K562 (cell line): ENCODE results near the gene SOS1. TPM values are rescaled to one million over a fixed set of nuclear protein-coding genes. Genes with fewer than 3 reads are reported as not detected.

Source experiments
- ATAC-seq: fragments of 200-7000 bp; cut with Tn5 transposase; 3 replicates; pipeline ENCODE4 v1.9.1; 2020; ENCODE audit warnings: moderate library complexity
- BruUV-seq: library from RNA; stranded (reverse); fragments of 400-500 nt; replicated peaks from 2 replicates; lab custom pipeline; 2021; lab: Mats Ljungman, UMichigan
- CTCF ChIA-PET: fragments of 300-600 bp; formaldehyde crosslinking; extraction: SDS; loops from one replicate; lab custom pipeline; 2021; ENCODE audit warnings: low intra/inter-chr PET ratio; lab: Yijun Ruan, JAX
- POLR2A ChIA-PET: fragments of 300-600, 350-650 bp; sonication (Branson Sonifier 250); formaldehyde crosslinking; extraction: SDS; loops from one replicate; lab custom pipeline; 2021; ENCODE audit warnings: antibody characterized with exemption, inconsistent platforms; lab: Yijun Ruan, JAX
- DNase-seq, 4 experiments: peaks; one replicate each; pipeline versions ENCODE4 v3.0.0 to v3.0.0-alpha.2; 2011 to 2018; ENCODE audit warnings: low spot score in 3 of 4, mixed read lengths in 3 of 4; ENCODE audit errors: extremely low read depth in 1 of 4
- FAIRE-seq: peaks from 2 replicates; lab custom pipeline; 2011; peaks lifted over from hg19 to GRCh38; lab: Jason Lieb, UNC
- H2AFZ ChIP-seq: 2 replicates; pipeline ENCODE4 v1.6.0; 2011; ENCODE audit warnings: low read depth, low read length, control low read depth, inconsistent platforms
- H3K27ac ChIP-seq: fragments of 200-600 bp; 3 replicates; pipeline ENCODE4 v1.8.0; 2011; ENCODE audit warnings: low read depth, mild to moderate bottlenecking, control low read depth, inconsistent platforms, low read length, moderate library complexity, mixed read lengths; ENCODE audit errors: extremely low read depth
- H3K27me3 ChIP-seq, 2 experiments: fragments of 300-600 bp in 1 of 2; 2 replicates in 1 of 2; 3 replicates in 1 of 2; pipeline versions ENCODE4 v1.6.0 to v1.8.0; 2011; ENCODE audit warnings: inconsistent platforms in 2 of 2, low read length in 2 of 2, mild to moderate bottlenecking in 1 of 2, mixed read lengths in 1 of 2, moderate library complexity in 1 of 2; ENCODE audit not compliant: control insufficient read depth in 2 of 2, insufficient read depth in 2 of 2
- H3K36me3 ChIP-seq: fragments of 300-600 bp; 3 replicates; pipeline ENCODE4 v1.8.0; 2011; ENCODE audit warnings: mild to moderate bottlenecking, low read length, inconsistent platforms; ENCODE audit not compliant: control insufficient read depth, insufficient read depth
- H3K4me1 ChIP-seq, 2 experiments: fragments of 200-600 bp in 1 of 2; replicated peaks in 1 of 2; 2 replicates in 1 of 2; 3 replicates in 1 of 2; pipeline versions ENCODE4 v1.5.1 to v1.8.0; 2011; ENCODE audit warnings: inconsistent platforms in 2 of 2, low read length in 2 of 2, mild to moderate bottlenecking in 1 of 2, mixed read lengths in 1 of 2, moderate library complexity in 1 of 2; ENCODE audit not compliant: control insufficient read depth in 2 of 2, insufficient read depth in 2 of 2
- H3K4me2 ChIP-seq: 2 replicates; pipeline ENCODE4 v1.6.1; 2011; ENCODE audit warnings: low read length, control low read depth, inconsistent platforms, mixed read lengths; ENCODE audit not compliant: insufficient read depth
- H3K4me3 ChIP-seq: fragments of 200-600 bp; sonication (generic), shearing (Covaris generic); 2 replicates; pipeline ENCODE4 v1.5.1; 2016; ENCODE audit warnings: control low read depth, inconsistent platforms
- H3K79me2 ChIP-seq: fragments of 200-600 bp; 3 replicates; pipeline ENCODE4 v1.8.0; 2011; ENCODE audit warnings: low read length, inconsistent platforms; ENCODE audit not compliant: control insufficient read depth, insufficient read depth
- H3K9ac ChIP-seq, 2 experiments: 2 replicates each; pipeline versions ENCODE4 v1.6.0 to v1.6.1; 2011; ENCODE audit warnings: low read depth in 2 of 2, low read length in 2 of 2, control low read depth in 1 of 2, inconsistent platforms in 1 of 2, mild to moderate bottlenecking in 1 of 2, mixed read lengths in 1 of 2; ENCODE audit not compliant: insufficient read depth in 1 of 2
- H3K9me1 ChIP-seq: one replicate; pipeline ENCODE4 v1.6.0; 2011; ENCODE audit warnings: inconsistent platforms, mild to moderate bottlenecking, low read length, moderate library complexity; ENCODE audit not compliant: control insufficient read depth, insufficient read depth
- H3K9me3 ChIP-seq: replicated peaks from 2 replicates; pipeline ENCODE4 v1.5.1; 2011; ENCODE audit warnings: low read depth, low read length, inconsistent platforms; ENCODE audit not compliant: control insufficient read depth, insufficient read depth
- H4K20me1 ChIP-seq: replicated peaks from 2 replicates; pipeline ENCODE4 v1.6.1; 2011; ENCODE audit warnings: low read length, inconsistent platforms, mixed read lengths; ENCODE audit not compliant: control insufficient read depth, insufficient read depth
- ATF7 ChIP-seq: fragments of 450-650 bp; IDR thresholded peaks from 2 replicates; pipeline ENCODE4 v1.7.1; 2014; ENCODE audit warnings: mild to moderate bottlenecking, moderate library complexity
- FOS ChIP-seq: IDR thresholded peaks from 3 replicates; pipeline ENCODE4 v1.6.1; 2011; ENCODE audit not compliant: insufficient read length; ENCODE audit errors: extremely low read depth
- FOSL1 ChIP-seq: fragments of 200-800 bp; sonication (Bioruptor generic); conservative IDR thresholded peaks from 2 replicates; pipeline ENCODE4 v1.6.1; 2016; ENCODE audit warnings: missing genetic modification characterization, missing compliant biosample characterization
- FOXP1 ChIP-seq: sonication (generic); formaldehyde crosslinking; IDR thresholded peaks from 2 replicates; pipeline ENCODE4 v1.8.0; 2022; ENCODE audit warnings: mild to moderate bottlenecking, missing genetic modification reagents
- JUNB ChIP-seq: fragments of 450-650 bp; formaldehyde crosslinking; conservative IDR thresholded peaks from 2 replicates; pipeline ENCODE4 v1.4.0; 2020; ENCODE audit warnings: mild to moderate bottlenecking
- ZNF197 ChIP-seq: fragments of 200-800 bp; sonication (Bioruptor generic); IDR thresholded peaks from 2 replicates; pipeline ENCODE4 v1.6.1; 2016; ENCODE audit warnings: low read depth, missing genetic modification characterization, missing compliant biosample characterization
- ZNF668 ChIP-seq: fragments of 250-450 bp; sonication (Bioruptor Pico); IDR thresholded peaks from 2 replicates; pipeline ENCODE4 v1.8.0; 2022; ENCODE audit warnings: mild to moderate bottlenecking, inconsistent platforms
- WGBS: fragments of 100-300 bp; shearing (Covaris generic); methylation state at CpG from one replicate; pipeline ENCODE4 v1.1.6; 2016; ENCODE audit warnings: low coverage, mixed read lengths; ENCODE audit not compliant: insufficient coverage; ENCODE audit errors: missing lambda C conversion rate; 5-methylcytosine and 5-hydroxymethylcytosine counted together
- in situ Hi-C: fragments of 300-500 bp; cut with MboI; formaldehyde crosslinking; loops from 4 replicates; pipeline ENCODE4 v1.15.0; 2018; ENCODE audit warnings: inconsistent platforms, mixed read lengths
- intact Hi-C: fragments of 100-400 bp; cut with micrococcal nuclease; formaldehyde crosslinking; loops from 2 replicates; pipeline ENCODE4 v1.14.2; 2022
- polyA plus RNA-seq, 8 experiments: library from polyadenylated mRNA; depleted of rRNA in 4 of 8; stranded (reverse) in 5 of 8; unstranded in 3 of 8; fragments of >200 nt; fragmentation: Nextera tagmentation in 2 of 8; fragmentation: Illumina TruSeq in 1 of 8; extraction: Ambion mirVana in 2 of 8; extraction: Trizol in 1 of 8; gene quantifications; 2 replicates each; pipeline versions ENCODE4 v1.2.1 to v1.2.3, GENCODE V29; 2011 to 2014; ENCODE audit warnings: inconsistent platforms in 1 of 8, missing spikeins in 1 of 8
- total RNA-seq, 7 experiments: library from RNA; depleted of rRNA in 6 of 7; stranded (reverse); fragments of >200 nt in 6 of 7; fragmentation: Illumina TruSeq in 2 of 7; extraction: Trizol in 2 of 7; gene quantifications; 2 replicates each; pipeline versions ENCODE4 v1.2.1 to v1.2.3, GENCODE V29; 2011 to 2021; ENCODE audit warnings: low replicate concordance in 1 of 7
- TF ChIP-seq, protein P1 (sequence below): IDR thresholded peaks from 2 replicates; pipeline ENCODE4 v1.6.1; 2011; ENCODE audit warnings: borderline replicate concordance, low read depth, mild to moderate bottlenecking, moderate library complexity, low read length; ENCODE audit not compliant: insufficient read depth, poor library complexity, severe bottlenecking
- TF ChIP-seq, protein P2 (sequence below): fragments of 250-450 bp; sonication (Bioruptor Pico); IDR thresholded peaks from 2 replicates; pipeline ENCODE4 v1.5.1; 2021; ENCODE audit warnings: mild to moderate bottlenecking

SOS1 gene
- total and polyA plus RNA-seq, 9 of the 15 experiments (the other 6 are each of a cell fraction or from before 2014, with no cell fraction given): 2.5 to 27.1 (median 16.3) TPM

DNA sequence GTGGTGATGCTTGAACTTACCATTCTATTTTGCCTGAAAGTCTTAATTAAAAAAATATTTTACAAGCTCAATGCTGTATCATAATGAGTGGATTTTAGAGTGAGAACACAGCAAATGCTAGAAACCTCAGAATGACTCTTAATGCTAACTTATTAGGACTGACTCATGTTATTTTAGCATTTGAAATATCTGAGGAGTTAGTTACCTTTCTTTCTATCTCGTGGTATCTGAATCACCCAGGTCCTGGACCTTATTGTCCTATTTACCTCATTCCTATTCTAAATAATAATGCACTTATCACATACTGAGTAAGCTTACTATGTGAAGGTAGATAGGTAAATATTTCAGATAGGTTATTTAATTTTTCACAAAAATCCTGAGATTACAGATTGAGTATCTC, 70.7 kb downstream of the SOS1 start:
- Histone ChIP-seq H3K9me1 (no peaks in the 10 kb centered on the region), H3K27ac (no peak overlapping the region), H3K27me3 (no peaks in the 10 kb centered on the region), H3K9ac (no peak overlapping the region), H3K36me3 (peaks cover 51% of the 10 kb centered on the region), H2AFZ (no peak overlapping the region), H3K4me1 (no peaks in the 10 kb centered on the region), H3K4me3 (no peak overlapping the region), H3K9me3 (no peaks in the 10 kb centered on the region), H3K79me2 (no peaks in the 10 kb centered on the region), H3K4me2 (no peak overlapping the region), H4K20me1 (no peaks in the 10 kb centered on the region)
- ChIA-PET POLR2A (interaction anchor here (1.2 kb wide), 1 partner anchor 12 kb away, joined by 3 read pairs; no protein-coding TSS in a partner anchor), CTCF (interaction anchor here (0.5 kb wide), 1 partner anchor 11 kb away, joined by 3 read pairs; no protein-coding TSS in a partner anchor)
- in situ Hi-C loops (no loop called here), intact Hi-C loops (loop anchor here (5.0 kb wide), 1 partner anchor 103 kb away; no protein-coding TSS in a partner anchor)
- no TSS peak for BruUV-seq
- ATAC-seq (no peak), DNase-seq (no peak), FAIRE-seq (no peak)
- WGBS: 100% methylated on average over 1 of the region's 1 CpG
- no peak for TF ChIP-seq ZNF668
- no peak for TF ChIP-seq ZNF197 (CRISPR knock-in tag)
- TF ChIP-seq FOXP1 (CRISPR knock-in tag): no peak
- no peak for TF ChIP-seq ATF7
- TF ChIP-seq JUNB (CRISPR knock-in tag): no peak

DNA sequence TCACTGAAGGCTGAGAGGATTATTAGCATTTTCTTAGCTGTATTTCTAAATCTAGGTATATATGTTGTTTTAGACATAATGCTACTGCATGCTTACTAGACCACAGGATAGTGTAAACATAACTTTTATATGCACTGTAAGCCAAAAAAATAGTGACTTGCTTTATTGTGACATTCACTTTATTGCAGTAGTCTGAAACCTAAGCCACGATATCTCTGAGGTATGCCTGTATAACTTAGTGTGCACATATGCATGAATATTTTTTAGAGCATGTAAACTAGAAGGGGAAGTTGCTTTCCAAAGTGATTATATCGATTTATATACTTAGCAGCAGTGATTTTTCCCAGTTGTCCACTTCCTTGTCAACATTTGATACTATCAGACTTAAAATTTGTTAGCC, 81.8 kb downstream of the SOS1 start:
- intact Hi-C loops: no loop called here
- no peak overlapping the region for H3K4me3 ChIP-seq
- 78% methylated on average over 2 of the region's 2 CpGs for WGBS
- no peaks in the 10 kb centered on the region for H3K4me1 ChIP-seq
- FAIRE-seq (no peak), DNase-seq (no peak), ATAC-seq (no peak)
- H4K20me1 ChIP-seq: no peaks in the 10 kb centered on the region
- no peak overlapping the region for H3K9ac ChIP-seq
- H3K27ac ChIP-seq: no peak overlapping the region
- no peaks in the 10 kb centered on the region for H3K9me1 ChIP-seq
- no peaks in the 10 kb centered on the region for H3K79me2 ChIP-seq
- CTCF ChIA-PET: no interaction called here
- no peaks in the 10 kb centered on the region for H3K9me3 ChIP-seq
- POLR2A ChIA-PET: interaction anchor here (0.7 kb wide), 1 partner anchor 111 kb away, joined by 3 read pairs; no protein-coding TSS in a partner anchor
- H2AFZ ChIP-seq: no peak overlapping the region
- no TSS peak for BruUV-seq
- no peak overlapping the region for H3K4me2 ChIP-seq
- H3K27me3 ChIP-seq: no peaks in the 10 kb centered on the region
- in situ Hi-C loops: no loop called here
- H3K36me3 ChIP-seq: peaks cover 5% of the 10 kb centered on the region; the same call in 2 of the 3 replicates
- TF ChIP-seq FOS (no peak), FOSL1 (tag) (no peak)
- TF ChIP-seq, protein P1, sequence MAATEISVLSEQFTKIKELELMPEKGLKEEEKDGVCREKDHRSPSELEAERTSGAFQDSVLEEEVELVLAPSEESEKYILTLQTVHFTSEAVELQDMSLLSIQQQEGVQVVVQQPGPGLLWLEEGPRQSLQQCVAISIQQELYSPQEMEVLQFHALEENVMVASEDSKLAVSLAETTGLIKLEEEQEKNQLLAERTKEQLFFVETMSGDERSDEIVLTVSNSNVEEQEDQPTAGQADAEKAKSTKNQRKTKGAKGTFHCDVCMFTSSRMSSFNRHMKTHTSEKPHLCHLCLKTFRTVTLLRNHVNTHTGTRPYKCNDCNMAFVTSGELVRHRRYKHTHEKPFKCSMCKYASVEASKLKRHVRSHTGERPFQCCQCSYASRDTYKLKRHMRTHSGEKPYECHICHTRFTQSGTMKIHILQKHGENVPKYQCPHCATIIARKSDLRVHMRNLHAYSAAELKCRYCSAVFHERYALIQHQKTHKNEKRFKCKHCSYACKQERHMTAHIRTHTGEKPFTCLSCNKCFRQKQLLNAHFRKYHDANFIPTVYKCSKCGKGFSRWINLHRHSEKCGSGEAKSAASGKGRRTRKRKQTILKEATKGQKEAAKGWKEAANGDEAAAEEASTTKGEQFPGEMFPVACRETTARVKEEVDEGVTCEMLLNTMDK: no peak
- TF ChIP-seq, protein P2, sequence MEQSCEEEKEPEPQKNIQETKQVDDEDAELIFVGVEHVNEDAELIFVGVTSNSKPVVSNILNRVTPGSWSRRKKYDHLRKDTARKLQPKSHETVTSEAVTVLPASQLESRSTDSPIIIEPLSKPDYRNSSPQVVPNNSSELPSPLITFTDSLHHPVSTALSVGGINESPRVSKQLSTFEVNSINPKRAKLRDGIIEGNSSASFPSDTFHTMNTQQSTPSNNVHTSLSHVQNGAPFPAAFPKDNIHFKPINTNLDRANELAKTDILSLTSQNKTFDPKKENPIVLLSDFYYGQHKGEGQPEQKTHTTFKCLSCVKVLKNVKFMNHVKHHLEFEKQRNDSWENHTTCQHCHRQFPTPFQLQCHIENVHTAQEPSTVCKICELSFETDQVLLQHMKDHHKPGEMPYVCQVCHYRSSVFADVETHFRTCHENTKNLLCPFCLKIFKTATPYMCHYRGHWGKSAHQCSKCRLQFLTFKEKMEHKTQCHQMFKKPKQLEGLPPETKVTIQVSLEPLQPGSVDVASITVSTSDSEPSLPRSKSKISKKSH: no peak
